DND-41 (cell line): ENCODE measurements around the gene PSMD7.

Source experiments
- ATAC-seq: fragments of 200-7000 bp; cut with Tn5 transposase; 3 replicates; pipeline ENCODE4 v1.9.1; 2021; ENCODE audit warnings: low read depth; ENCODE audit not compliant: insufficient read depth
- DNase-seq: peaks from one replicate; pipeline ENCODE4 v3.0.0-alpha.2; 2020
- H2AFZ ChIP-seq: 2 replicates; pipeline ENCODE4 v1.6.0; 2012; ENCODE audit warnings: low read depth, low read length
- H3K27ac ChIP-seq: 2 replicates; pipeline ENCODE4 v1.5.1; 2012; ENCODE audit warnings: low read length, inconsistent platforms
- H3K27me3 ChIP-seq: fragments of 200-600 bp; sonication (generic); 2 replicates; pipeline ENCODE4 v1.6.0; 2012; ENCODE audit warnings: low read length, mild to moderate bottlenecking, inconsistent platforms; ENCODE audit not compliant: insufficient read depth, poor library complexity
- H3K36me3 ChIP-seq: 2 replicates; pipeline ENCODE4 v1.5.1; 2012; ENCODE audit warnings: low read length, inconsistent platforms; ENCODE audit not compliant: insufficient read depth
- H3K4me1 ChIP-seq: 2 replicates; pipeline ENCODE4 v1.5.1; 2012; ENCODE audit warnings: mild to moderate bottlenecking, low read length; ENCODE audit not compliant: insufficient read depth
- H3K4me2 ChIP-seq: 2 replicates; pipeline ENCODE4 v1.6.0; 2012; ENCODE audit warnings: mild to moderate bottlenecking, moderate library complexity, low read length, inconsistent platforms; ENCODE audit not compliant: insufficient read depth
- H3K4me3 ChIP-seq, 2 experiments: fragments of 200-600 bp in 1 of 2; shearing (Covaris generic) in 1 of 2; 2 replicates each; pipeline ENCODE4 v1.5.1; 2012 to 2016; ENCODE audit warnings: inconsistent platforms in 2 of 2, low read length in 2 of 2, mild to moderate bottlenecking in 2 of 2, low read depth in 1 of 2, moderate library complexity in 1 of 2
- H3K79me2 ChIP-seq: 2 replicates; pipeline ENCODE4 v1.6.0; 2012; ENCODE audit warnings: low read length, inconsistent platforms; ENCODE audit not compliant: insufficient read depth
- H3K9ac ChIP-seq: 2 replicates; pipeline ENCODE4 v1.6.0; 2012; ENCODE audit warnings: low read depth, mild to moderate bottlenecking, inconsistent platforms, low read length, moderate library complexity
- H3K9me3 ChIP-seq: 2 replicates; pipeline ENCODE4 v1.5.1; 2012; ENCODE audit warnings: low read length, moderate library complexity, mild to moderate bottlenecking, inconsistent platforms; ENCODE audit not compliant: insufficient read depth, severe bottlenecking
- H4K20me1 ChIP-seq: 2 replicates; pipeline ENCODE4 v1.6.0; 2012; ENCODE audit warnings: low read length; ENCODE audit not compliant: insufficient read depth
- EZH2 ChIP-seq: IDR thresholded peaks from 3 replicates; pipeline ENCODE4 v1.6.1; 2012; ENCODE audit warnings: borderline replicate concordance, low read depth, mild to moderate bottlenecking, moderate library complexity, low read length, inconsistent platforms; ENCODE audit not compliant: severe bottlenecking
- TF ChIP-seq, protein P1 (sequence below): IDR thresholded peaks from 2 replicates; pipeline ENCODE4 v1.5.1; 2012; ENCODE audit warnings: borderline replicate concordance, low read length, moderate library complexity, mild to moderate bottlenecking; ENCODE audit not compliant: poor library complexity, severe bottlenecking; ENCODE audit errors: extremely low read depth

Gene PSMD7

GRCh38 chr16:74288065-74288464 is 8.5 kb upstream of the PSMD7 start:
- Histone ChIP-seq H3K4me2 (no peak overlapping the region), H3K4me1 (no peaks in the 10 kb centered on the region), H3K79me2 (no peaks in the 10 kb centered on the region), H3K27ac (no peak overlapping the region), H4K20me1 (no peaks in the 10 kb centered on the region), H3K36me3 (no peaks in the 10 kb centered on the region), H3K4me3 (no peak overlapping the region), H3K27me3 (no peaks in the 10 kb centered on the region), H3K9me3 (no peaks in the 10 kb centered on the region), H3K9ac (no peak overlapping the region), H2AFZ (no peak overlapping the region)
- TF ChIP-seq, protein P1, sequence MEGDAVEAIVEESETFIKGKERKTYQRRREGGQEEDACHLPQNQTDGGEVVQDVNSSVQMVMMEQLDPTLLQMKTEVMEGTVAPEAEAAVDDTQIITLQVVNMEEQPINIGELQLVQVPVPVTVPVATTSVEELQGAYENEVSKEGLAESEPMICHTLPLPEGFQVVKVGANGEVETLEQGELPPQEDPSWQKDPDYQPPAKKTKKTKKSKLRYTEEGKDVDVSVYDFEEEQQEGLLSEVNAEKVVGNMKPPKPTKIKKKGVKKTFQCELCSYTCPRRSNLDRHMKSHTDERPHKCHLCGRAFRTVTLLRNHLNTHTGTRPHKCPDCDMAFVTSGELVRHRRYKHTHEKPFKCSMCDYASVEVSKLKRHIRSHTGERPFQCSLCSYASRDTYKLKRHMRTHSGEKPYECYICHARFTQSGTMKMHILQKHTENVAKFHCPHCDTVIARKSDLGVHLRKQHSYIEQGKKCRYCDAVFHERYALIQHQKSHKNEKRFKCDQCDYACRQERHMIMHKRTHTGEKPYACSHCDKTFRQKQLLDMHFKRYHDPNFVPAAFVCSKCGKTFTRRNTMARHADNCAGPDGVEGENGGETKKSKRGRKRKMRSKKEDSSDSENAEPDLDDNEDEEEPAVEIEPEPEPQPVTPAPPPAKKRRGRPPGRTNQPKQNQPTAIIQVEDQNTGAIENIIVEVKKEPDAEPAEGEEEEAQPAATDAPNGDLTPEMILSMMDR = no peak
- TF ChIP-seq EZH2 = no peak
- ATAC-seq (no peak), DNase-seq (no peak)

GRCh38 chr16:74290356-74290755 is 6.3 kb upstream of the PSMD7 start:
- H3K4me3 ChIP-seq = no peak overlapping the region
- H3K27ac ChIP-seq = no peak overlapping the region
- ATAC-seq = no peak
- H3K4me2 ChIP-seq = no peak overlapping the region
- no peaks in the 10 kb centered on the region for H3K27me3 ChIP-seq
- peaks cover 6% of the 10 kb centered on the region for H3K4me1 ChIP-seq
- H2AFZ ChIP-seq = no peak overlapping the region
- no peaks in the 10 kb centered on the region for H4K20me1 ChIP-seq
- H3K9me3 ChIP-seq = no peaks in the 10 kb centered on the region
- H3K36me3 ChIP-seq = no peaks in the 10 kb centered on the region
- TF ChIP-seq, protein P1 = no peak
- no peak for TF ChIP-seq EZH2
- no peak overlapping the region for H3K9ac ChIP-seq
- no peak for DNase-seq
- H3K79me2 ChIP-seq = peaks cover 5% of the 10 kb centered on the region

DNA sequence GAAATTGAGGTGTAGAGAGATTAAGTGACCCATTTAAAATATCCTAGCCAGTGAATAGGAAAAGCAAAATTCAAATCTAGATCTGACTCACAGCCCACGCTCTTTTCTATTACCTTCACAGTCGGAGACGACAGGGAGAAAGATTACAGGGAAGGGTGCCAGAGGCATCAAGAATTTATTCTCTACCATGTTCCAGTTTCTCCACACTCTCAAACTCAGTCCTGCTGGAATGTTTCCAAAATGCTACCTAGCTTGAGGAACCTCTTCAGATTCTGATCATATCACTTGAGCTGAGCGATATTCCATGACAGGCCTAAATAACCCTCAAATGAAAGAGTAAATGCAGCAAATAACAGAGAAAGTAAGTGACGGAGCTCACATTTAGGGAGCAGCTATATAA is 5.4 kb upstream of the PSMD7 start:
- Histone ChIP-seq H3K9ac (no peak overlapping the region), H3K4me1 (peaks cover 11% of the 10 kb centered on the region), H3K9me3 (no peaks in the 10 kb centered on the region), H3K27ac (no peak overlapping the region), H3K4me3 (no peak overlapping the region), H4K20me1 (no peaks in the 10 kb centered on the region), H2AFZ (no peak overlapping the region), H3K79me2 (peaks cover 13% of the 10 kb centered on the region), H3K27me3 (no peaks in the 10 kb centered on the region), H3K4me2 (no peak overlapping the region), H3K36me3 (no peaks in the 10 kb centered on the region)
- DNase-seq (no peak), ATAC-seq (no peak)
- no peak for TF ChIP-seq EZH2
- TF ChIP-seq, protein P1 = no peak
